Vagina (tissue), 2 donors: ENCODE data around the gene AKR1C4. TPM values are rescaled to one million over a fixed set of nuclear protein-coding genes. Genes with fewer than 3 reads are reported as not detected.

Experiments used
- DNase-seq, 2 donors: peaks; one replicate each; pipeline ENCODE4 v3.0.0-alpha.2; 2017; ENCODE audit errors: extremely low spot score in 2 of 2
- H3K27ac ChIP-seq: fragments of 200-600 bp; sonication (generic); one replicate; pipeline ENCODE4 v1.5.1; 2019
- H3K27me3 ChIP-seq: fragments of 200-600 bp; sonication (generic); one replicate; pipeline ENCODE4 v1.5.1; 2019
- H3K36me3 ChIP-seq, 2 donors: fragments of 200-600 bp; sonication (generic); one replicate each; pipeline ENCODE4 v1.5.1; 2017 to 2019
- H3K4me1 ChIP-seq: fragments of 200-600 bp; sonication (generic); one replicate; pipeline ENCODE4 v1.5.1; 2019
- H3K4me3 ChIP-seq, 2 donors: fragments of 200-600 bp; sonication (generic); 1 replicate in 1 of 2; 2 replicates in 1 of 2; pipeline ENCODE4 v1.5.1; 2016 to 2019
- H3K9me3 ChIP-seq: fragments of 200-600 bp; sonication (generic); one replicate; pipeline ENCODE4 v1.5.1; 2019
- POLR2A ChIP-seq, 2 donors: fragments of 450-650 bp; IDR thresholded peaks; one replicate each; pipeline ENCODE4 v1.6.1; 2017; ENCODE audit warnings: antibody characterized with exemption in 2 of 2, mild to moderate bottlenecking in 2 of 2, moderate library complexity in 2 of 2
- POLR2AphosphoS5 ChIP-seq, 2 donors: sonication (generic); formaldehyde crosslinking; IDR thresholded peaks; one replicate each; pipeline ENCODE4 v1.9.0; 2017; ENCODE audit warnings: antibody characterized with exemption in 2 of 2, mild to moderate bottlenecking in 2 of 2, low read depth in 1 of 2; ENCODE audit not compliant: insufficient read depth in 1 of 2
- intact Hi-C: fragments of 100-400 bp; cut with DNase I; formaldehyde crosslinking; loops from one replicate; pipeline ENCODE4 v1.15.1; 2023
- total RNA-seq: library from RNA; depleted of rRNA; stranded (reverse); fragments of >200 nt; gene quantifications from one replicate; pipeline ENCODE4 v1.2.3, GENCODE V29; 2016
- TF ChIP-seq, protein P1 (sequence below), 3 experiments: fragments of 450-650 bp in 2 of 3; fragments of 200-600 bp in 1 of 3; sonication (generic) in 1 of 3; IDR thresholded peaks; one replicate each; pipeline ENCODE4 v1.5.1; 2017 to 2019; ENCODE audit warnings: antibody characterized with exemption in 3 of 3, mild to moderate bottlenecking in 2 of 3, moderate library complexity in 2 of 3

AKR1C4 gene
- not detected for total RNA-seq

DNA sequence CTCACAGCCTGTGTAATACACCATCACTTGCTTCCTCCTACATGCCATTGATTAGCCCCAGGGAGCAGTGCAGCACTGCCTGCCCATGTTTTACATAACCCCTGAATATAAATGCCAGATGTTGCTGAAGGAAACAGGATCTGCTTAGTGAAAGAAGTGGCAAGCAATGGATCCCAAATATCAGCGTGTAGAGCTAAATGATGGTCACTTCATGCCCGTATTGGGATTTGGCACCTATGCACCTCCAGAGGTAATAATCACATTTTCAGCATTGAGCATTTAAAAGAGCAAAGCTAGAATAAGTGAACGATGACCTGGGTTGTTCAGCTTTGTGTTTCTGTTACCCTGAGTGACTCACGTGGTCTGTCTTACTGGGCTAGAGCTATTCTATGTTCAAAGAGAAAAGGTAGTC, at the start of gene AKR1C4:
AKR1C4 (plus strand) TSS at position 136 of the 412 bp plus-strand sequence; CDS start at position 167, 31 bp downstream.
- no peak for TF ChIP-seq POLR2AphosphoS5 (IDR thresholded peaks at IDR 0.05; ENCODE audit: insufficient read depth in 1 of 2, low read depth in 1 of 2)
- TF ChIP-seq, protein P1, sequence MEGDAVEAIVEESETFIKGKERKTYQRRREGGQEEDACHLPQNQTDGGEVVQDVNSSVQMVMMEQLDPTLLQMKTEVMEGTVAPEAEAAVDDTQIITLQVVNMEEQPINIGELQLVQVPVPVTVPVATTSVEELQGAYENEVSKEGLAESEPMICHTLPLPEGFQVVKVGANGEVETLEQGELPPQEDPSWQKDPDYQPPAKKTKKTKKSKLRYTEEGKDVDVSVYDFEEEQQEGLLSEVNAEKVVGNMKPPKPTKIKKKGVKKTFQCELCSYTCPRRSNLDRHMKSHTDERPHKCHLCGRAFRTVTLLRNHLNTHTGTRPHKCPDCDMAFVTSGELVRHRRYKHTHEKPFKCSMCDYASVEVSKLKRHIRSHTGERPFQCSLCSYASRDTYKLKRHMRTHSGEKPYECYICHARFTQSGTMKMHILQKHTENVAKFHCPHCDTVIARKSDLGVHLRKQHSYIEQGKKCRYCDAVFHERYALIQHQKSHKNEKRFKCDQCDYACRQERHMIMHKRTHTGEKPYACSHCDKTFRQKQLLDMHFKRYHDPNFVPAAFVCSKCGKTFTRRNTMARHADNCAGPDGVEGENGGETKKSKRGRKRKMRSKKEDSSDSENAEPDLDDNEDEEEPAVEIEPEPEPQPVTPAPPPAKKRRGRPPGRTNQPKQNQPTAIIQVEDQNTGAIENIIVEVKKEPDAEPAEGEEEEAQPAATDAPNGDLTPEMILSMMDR (IDR thresholded peaks at IDR 0.05), result no peak
- no peak for TF ChIP-seq POLR2A (IDR thresholded peaks at IDR 0.05)
- H3K27ac ChIP-seq, result no peak within 1 kb of the TSS
- H3K4me1 ChIP-seq, result no peaks in the 10 kb centered on the region
- intact Hi-C loops, result no loop called here
- no peaks in the 10 kb centered on the region for H3K9me3 ChIP-seq
- DNase-seq, result no peak
- H3K27me3 ChIP-seq, result no peaks in the 10 kb centered on the region
- no peak within 1 kb of the TSS for H3K4me3 ChIP-seq
- no peaks in the 10 kb centered on the region for H3K36me3 ChIP-seq

DNA sequence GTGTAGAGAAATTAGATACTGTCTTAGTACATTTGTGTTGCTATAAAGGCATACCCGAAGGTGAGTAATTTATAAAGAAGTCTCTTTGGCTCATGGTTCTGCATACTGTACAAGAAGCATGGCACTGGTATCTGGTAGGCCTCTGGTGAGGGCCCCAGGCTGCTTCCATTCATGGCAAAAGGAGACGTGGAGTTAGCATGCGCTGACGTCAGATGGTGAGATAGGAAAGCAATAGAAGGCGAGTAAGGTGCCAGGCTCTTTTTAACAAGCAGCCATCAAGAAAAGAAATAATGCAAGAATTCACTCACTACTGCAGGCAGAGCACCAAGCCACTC, 49.8 kb upstream of the AKR1C4 start:
- H3K4me3 ChIP-seq, result no peak overlapping the region
- no peaks in the 10 kb centered on the region for H3K36me3 ChIP-seq
- H3K4me1 ChIP-seq, result no peaks in the 10 kb centered on the region
- no peak overlapping the region for H3K27ac ChIP-seq
- H3K9me3 ChIP-seq, result no peaks in the 10 kb centered on the region
- TF ChIP-seq POLR2AphosphoS5 (IDR thresholded peaks at IDR 0.05; ENCODE audit: insufficient read depth in 1 of 2, low read depth in 1 of 2) (no peak), POLR2A (IDR thresholded peaks at IDR 0.05) (no peak)
- TF ChIP-seq, protein P1 (IDR thresholded peaks at IDR 0.05), result no peak
- no peaks in the 10 kb centered on the region for H3K27me3 ChIP-seq
- intact Hi-C loops, result no loop called here
- no peak for DNase-seq

DNA sequence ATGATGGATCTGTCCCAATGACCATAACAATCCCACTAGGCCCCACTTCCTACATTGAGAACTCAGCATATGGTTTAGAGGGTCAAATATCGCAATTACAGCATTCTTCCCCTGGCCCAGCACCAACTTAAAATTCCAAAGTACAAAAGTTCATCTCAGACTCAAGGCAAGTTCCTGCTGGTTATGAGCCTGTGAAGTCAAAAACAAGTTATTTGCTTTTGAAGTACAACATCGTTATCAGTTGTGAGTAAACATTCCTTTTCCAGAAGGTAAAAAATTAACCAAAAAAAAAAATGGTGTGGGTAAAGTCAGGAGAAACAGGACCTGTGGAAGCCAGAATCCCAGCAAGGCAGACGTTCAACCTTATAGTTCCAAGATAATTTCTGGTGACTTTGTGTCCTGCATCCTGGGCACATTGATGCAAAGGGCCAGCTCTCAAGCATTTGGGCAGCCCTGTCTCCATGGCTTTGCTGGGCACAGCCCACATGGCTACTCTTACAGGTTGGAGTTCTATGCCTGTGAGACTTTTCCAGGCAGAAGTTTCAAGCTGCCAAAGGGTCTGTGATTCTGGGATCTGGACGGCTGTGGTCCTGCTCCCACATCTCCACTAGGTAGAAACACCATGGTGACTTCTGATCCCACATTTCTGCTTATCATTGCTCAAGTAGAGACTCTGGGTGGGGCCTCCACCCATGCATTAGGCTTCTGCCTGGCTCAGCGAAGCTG, 49.2 kb upstream of the AKR1C4 start:
- Histone ChIP-seq H3K9me3 (no peaks in the 10 kb centered on the region), H3K27ac (no peak overlapping the region), H3K36me3 (no peaks in the 10 kb centered on the region), H3K27me3 (no peaks in the 10 kb centered on the region), H3K4me1 (no peaks in the 10 kb centered on the region), H3K4me3 (no peak overlapping the region)
- DNase-seq, result no peak
- intact Hi-C loops, result no loop called here
- TF ChIP-seq POLR2AphosphoS5 (IDR thresholded peaks at IDR 0.05; ENCODE audit: insufficient read depth in 1 of 2, low read depth in 1 of 2), result no peak

DNA sequence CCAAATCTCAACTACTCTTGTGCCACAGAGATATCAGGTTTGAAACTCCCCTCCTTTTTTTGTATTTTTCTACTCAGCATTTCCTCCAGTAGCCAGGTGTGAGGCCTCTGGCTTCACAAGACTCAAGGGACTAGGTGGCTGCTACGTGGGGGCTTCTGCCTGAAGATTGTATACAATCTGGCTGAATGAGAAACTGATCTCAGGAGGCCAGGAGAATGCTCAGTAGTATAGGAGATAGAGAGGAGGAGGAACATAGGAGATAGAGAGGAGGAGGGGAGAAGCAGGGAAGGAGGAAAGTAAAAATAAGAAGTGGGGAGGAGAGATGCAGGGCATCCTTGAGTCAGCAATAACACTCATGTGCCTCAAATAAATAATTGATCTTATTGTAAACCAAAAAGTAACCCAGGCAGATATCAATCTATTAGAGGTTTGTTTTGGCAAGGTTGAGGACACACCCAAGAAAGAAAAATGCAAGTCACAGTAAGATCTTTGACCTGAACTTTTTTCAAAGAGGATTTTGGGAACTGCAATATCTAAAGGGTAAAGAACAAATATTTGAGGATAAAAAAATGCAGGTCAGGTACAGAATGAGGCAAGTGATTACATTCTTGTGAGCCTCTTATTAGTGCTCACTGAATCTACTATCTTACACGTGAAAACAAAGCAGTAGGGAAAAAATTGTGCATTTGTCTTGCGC, 48.5 kb upstream of the AKR1C4 start:
- Histone ChIP-seq H3K27me3 (no peaks in the 10 kb centered on the region), H3K4me1 (no peaks in the 10 kb centered on the region), H3K36me3 (no peaks in the 10 kb centered on the region), H3K27ac (no peak overlapping the region), H3K4me3 (no peak overlapping the region), H3K9me3 (no peaks in the 10 kb centered on the region)
- intact Hi-C loops, result no loop called here
- TF ChIP-seq POLR2A (IDR thresholded peaks at IDR 0.05) (no peak), POLR2AphosphoS5 (IDR thresholded peaks at IDR 0.05; ENCODE audit: insufficient read depth in 1 of 2, low read depth in 1 of 2) (no peak)
- TF ChIP-seq, protein P1 (IDR thresholded peaks at IDR 0.05), result no peak
- no peak for DNase-seq

DNA sequence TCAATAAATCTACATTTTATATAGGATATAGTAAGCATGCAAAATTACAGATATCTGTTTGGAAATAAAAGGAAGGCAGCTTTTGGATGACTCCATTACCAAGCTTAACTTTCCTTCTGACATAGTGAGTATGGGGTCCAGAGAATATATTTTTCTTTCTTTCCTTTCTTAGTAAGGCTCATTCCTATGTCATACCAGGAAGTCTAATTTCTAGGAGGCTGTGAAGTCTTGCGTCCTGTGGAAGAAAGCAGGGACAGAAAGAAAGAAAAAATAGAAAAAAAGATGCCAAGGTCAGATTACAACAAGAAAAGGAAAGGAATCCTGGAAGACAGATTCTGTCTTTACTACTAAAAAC, 48.0 kb upstream of the AKR1C4 start:
- no peak for DNase-seq
- Histone ChIP-seq H3K9me3 (no peaks in the 10 kb centered on the region), H3K4me3 (no peak overlapping the region), H3K27ac (no peak overlapping the region), H3K4me1 (no peaks in the 10 kb centered on the region), H3K36me3 (no peaks in the 10 kb centered on the region), H3K27me3 (no peaks in the 10 kb centered on the region)
- TF ChIP-seq, protein P1 (IDR thresholded peaks at IDR 0.05), result no peak
- no peak for TF ChIP-seq POLR2AphosphoS5 (IDR thresholded peaks at IDR 0.05; ENCODE audit: insufficient read depth in 1 of 2, low read depth in 1 of 2)
- intact Hi-C loops, result no loop called here
